GM13977 (cell line): Measurements from ENCODE around the gene RSRC1.
"Not testable (repeated sequence)": the region's sequence is repeated elsewhere in the genome, so short reads cannot be mapped to it uniquely, and the experiment has no call there.

Source experiments
- DNase-seq: peaks from one replicate; pipeline ENCODE4 v3.0.0; 2012; ENCODE audit warnings: low spot score
- CTCF ChIP-seq: IDR thresholded peaks from 2 replicates; pipeline ENCODE4 v1.5.1; 2012; ENCODE audit warnings: mild to moderate bottlenecking, control low read depth; ENCODE audit not compliant: insufficient read depth; ENCODE audit errors: extremely low read depth, missing control alignments
- in situ Hi-C: fragments of 300-500 bp; cut with MboI; formaldehyde crosslinking; loops from one replicate; pipeline ENCODE4 v1.12.0; 2022; ENCODE audit warnings: low sequenced_read_pairs, low pct_unique_long_range_greater_than_20kb, mixed read lengths, inconsistent platforms; ENCODE audit not compliant: unreplicated experiment

Gene RSRC1

GRCh38 chr3:158489181-158489580, 379.3 kb downstream of the RSRC1 start:
- in situ Hi-C loops, result no loop called here
- DNase-seq, result no peak
- no peak for TF ChIP-seq CTCF

- TF ChIP-seq CTCF, result no peak
- no peak for DNase-seq
- in situ Hi-C loops, result no loop called here
Measured at GRCh38 chr3:158491968-158492367, 382.1 kb downstream of the RSRC1 start.

GRCh38 chr3:158492685-158493084, 382.8 kb downstream of the RSRC1 start:
- no peak for TF ChIP-seq CTCF
- in situ Hi-C loops, result no loop called here
- DNase-seq, result no peak

GRCh38 chr3:158493931-158494330, 384.0 kb downstream of the RSRC1 start:
- DNase-seq, result no peak
- no peak for TF ChIP-seq CTCF
- in situ Hi-C loops, result no loop called here

- no peak for TF ChIP-seq CTCF
- no peak for DNase-seq
- in situ Hi-C loops, result no loop called here
Measured at GRCh38 chr3:158494673-158495072, 384.8 kb downstream of the RSRC1 start.

- in situ Hi-C loops, DNase-seq: not testable (repeated sequence)
Measured at GRCh38 chr3:158495398-158495902, 385.6 kb downstream of the RSRC1 start.

- in situ Hi-C loops, result no loop called here
- no peak for DNase-seq
Measured at GRCh38 chr3:158505117-158505516, 395.2 kb downstream of the RSRC1 start.

More at GRCh38 chr3:158505117-158505516, 395.2 kb downstream of the RSRC1 start:
- no peak for TF ChIP-seq CTCF
